GM12874 (cell line): ENCODE data around the gene ASPSCR1.
A peak's percentile ranks its signal among the peaks of the same experiment; 100 is the strongest.

Experiments used
- CTCF ChIP-seq: IDR thresholded peaks from 2 replicates; pipeline ENCODE4 v1.5.1; 2011; ENCODE audit warnings: low read depth, mild to moderate bottlenecking, control low read depth, low read length, moderate library complexity; ENCODE audit not compliant: insufficient read depth

ASPSCR1 gene

GRCh38 chr17:81977211-81977808 is at the start of gene ASPSCR1:
Gene ASPSCR1 (plus strand): TSS chr17:81977629. CDS start chr17:81977647, 18 bp downstream.
- TF ChIP-seq CTCF = no peak

DNA sequence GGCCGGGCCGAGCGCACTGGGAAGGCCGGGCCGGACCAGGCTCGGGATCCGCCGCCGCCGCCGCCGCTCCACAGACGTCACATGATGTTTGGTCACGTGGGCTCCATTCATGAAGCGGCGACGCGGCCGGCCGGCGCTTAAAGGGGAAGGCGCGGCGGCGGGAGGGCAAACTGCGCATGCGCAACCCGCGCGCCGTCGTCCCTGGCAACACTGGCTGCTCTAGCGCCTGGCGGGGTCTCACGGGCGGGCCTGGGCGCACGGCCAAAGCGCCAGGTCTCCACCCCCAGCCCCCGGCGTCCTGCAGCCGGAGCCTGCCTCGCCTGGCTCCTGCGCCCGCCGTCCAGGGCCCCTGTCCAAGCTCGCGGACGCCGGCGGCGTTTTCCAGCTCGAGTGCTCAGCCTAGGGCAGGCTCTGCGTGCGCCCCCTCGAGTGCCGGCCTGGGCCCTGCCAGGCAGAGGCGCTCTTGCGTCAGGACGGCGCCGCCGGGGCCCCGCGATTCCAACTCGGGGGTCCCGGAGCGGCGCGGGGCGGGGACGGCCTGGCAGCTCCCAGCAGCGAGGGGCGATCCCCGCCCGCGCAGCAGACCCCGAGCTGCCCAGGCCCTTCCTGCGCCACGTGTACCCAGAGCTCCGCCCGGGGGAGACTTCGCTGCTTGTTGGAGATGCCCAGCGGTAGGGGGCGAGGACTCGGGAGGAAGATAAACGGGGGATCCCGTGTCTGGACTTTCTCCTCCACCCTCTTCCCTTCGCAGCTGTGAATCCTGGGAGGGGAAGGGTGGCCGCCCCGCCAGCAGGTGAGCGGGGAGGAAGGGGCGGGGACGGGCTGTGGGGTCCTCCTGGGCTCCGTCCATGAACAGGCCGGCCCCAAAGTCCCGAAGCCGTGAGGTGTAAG is 49.5 kb upstream of the ASPSCR1 start, which contains the start of gene MAFG:
Gene MAFG (minus strand): TSS at position 83 of the 891 bp plus-strand sequence. CDS start 4,550 bp downstream, outside the sequence.
- TF ChIP-seq CTCF = peak; percentile 69

DNA sequence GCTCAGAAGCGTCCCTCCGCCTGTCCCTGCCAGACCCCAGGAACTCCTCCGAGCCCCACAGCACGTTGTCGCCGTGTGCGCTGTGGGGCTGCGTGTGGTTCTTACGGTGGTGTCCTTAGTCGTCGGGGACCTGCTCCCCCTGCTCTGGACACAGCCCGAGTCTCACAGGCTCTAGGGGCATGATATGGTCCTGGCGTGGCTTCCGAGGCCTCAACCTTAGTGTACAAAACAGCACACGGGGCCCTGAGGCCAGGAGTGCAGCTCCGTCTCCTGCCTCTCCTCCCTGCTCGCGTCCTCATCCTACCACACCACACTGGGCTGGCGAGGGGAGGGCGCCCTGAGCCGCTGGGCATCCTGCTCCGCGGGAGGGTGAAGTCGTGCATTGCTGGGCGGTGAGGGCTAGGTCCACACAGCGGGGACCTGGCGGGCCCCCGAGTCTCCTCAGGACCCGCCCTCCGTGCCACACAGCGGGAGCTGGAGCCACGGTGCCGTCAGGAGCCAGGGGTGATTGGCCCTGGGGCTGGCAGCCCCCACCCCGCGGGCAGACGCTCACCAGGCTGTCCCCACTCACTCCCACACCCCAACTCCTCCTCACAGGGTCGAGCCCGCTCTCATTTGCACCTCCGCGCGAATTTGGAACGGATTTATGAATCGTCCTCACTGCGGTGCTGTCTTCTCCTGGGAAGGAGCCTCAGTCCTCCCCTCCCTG is 48.7 kb upstream of the ASPSCR1 start:
- no peak for TF ChIP-seq CTCF

GRCh38 chr17:81929253-81930141 is 47.9 kb upstream of the ASPSCR1 start:
- no peak for TF ChIP-seq CTCF

GRCh38 chr17:81930142-81931125 is 47.0 kb upstream of the ASPSCR1 start:
- no peak for TF ChIP-seq CTCF

GRCh38 chr17:81931189-81931556 is 46.3 kb upstream of the ASPSCR1 start:
- no peak for TF ChIP-seq CTCF
